Endothelial cell of umbilical vein (primary cell): ENCODE data around the gene FRMD6. TPM values are rescaled to one million over a fixed set of nuclear protein-coding genes. Genes with fewer than 3 reads are reported as not detected.

Experiments
- BruUV-seq: library from RNA; stranded (reverse); fragments of 400-500 nt; replicated peaks from 2 replicates; lab custom pipeline; 2021; lab: Mats Ljungman, UMichigan
- CTCF ChIA-PET: fragments of 300-600, 350-600 bp; sonication (Branson Sonifier 250); formaldehyde crosslinking; loops from one replicate; lab custom pipeline; 2021; ENCODE audit warnings: antibody characterized with exemption, inconsistent platforms; lab: Charles Lee
- POLR2A ChIA-PET: fragments of 300-600, 350-600 bp; sonication (Branson Sonifier 250); formaldehyde crosslinking; loops from one replicate; lab custom pipeline; 2021; ENCODE audit warnings: antibody characterized with exemption, inconsistent platforms; lab: Charles Lee
- DNase-seq: peaks from one replicate; pipeline ENCODE4 v3.0.0-alpha.2; 2011; ENCODE audit warnings: low read depth, low spot score
- FAIRE-seq: peaks from 2 replicates; lab custom pipeline; 2011; peaks lifted over from hg19 to GRCh38; lab: Jason Lieb, UNC
- H2AFZ ChIP-seq: 2 replicates; pipeline ENCODE4 v1.6.0; 2012; ENCODE audit warnings: low read depth, low read length, control low read depth, inconsistent platforms
- H3K27ac ChIP-seq: 2 replicates; pipeline ENCODE4 v1.5.1; 2011; ENCODE audit warnings: low read depth, mild to moderate bottlenecking, control low read depth, low read length, moderate library complexity; ENCODE audit not compliant: insufficient read depth
- H3K27me3 ChIP-seq, 2 experiments: 2 replicates each; pipeline versions ENCODE4 v1.6.0 to v1.6.1; 2011; ENCODE audit warnings: low read length in 2 of 2, mixed read lengths in 1 of 2; ENCODE audit not compliant: control insufficient read depth in 2 of 2, insufficient read depth in 2 of 2
- H3K36me3 ChIP-seq, 2 experiments: 2 replicates in 1 of 2; 3 replicates in 1 of 2; pipeline ENCODE4 v1.5.1; 2011; ENCODE audit warnings: low read length in 2 of 2, mild to moderate bottlenecking in 1 of 2, moderate library complexity in 1 of 2; ENCODE audit not compliant: control insufficient read depth in 2 of 2, insufficient read depth in 2 of 2; ENCODE audit errors: extremely low read depth in 1 of 2
- H3K4me1 ChIP-seq: 3 replicates; pipeline ENCODE4 v1.5.1; 2011; ENCODE audit warnings: mild to moderate bottlenecking, low read length; ENCODE audit not compliant: control insufficient read depth, insufficient read depth; ENCODE audit errors: extremely low read depth
- H3K4me2 ChIP-seq: 2 replicates; pipeline ENCODE4 v1.6.1; 2011; ENCODE audit warnings: low read length, control low read depth, mixed read lengths; ENCODE audit not compliant: insufficient read depth
- H3K4me3 ChIP-seq, 3 experiments: fragments of 200-600 bp in 1 of 3; sonication (generic), shearing (Covaris generic) in 1 of 3; replicated peaks in 1 of 3; 2 replicates each; pipeline ENCODE4 v1.5.1; 2011 to 2016; ENCODE audit warnings: control low read depth in 3 of 3, low read length in 3 of 3, mild to moderate bottlenecking in 2 of 3, inconsistent platforms in 1 of 3, low read depth in 1 of 3, moderate library complexity in 1 of 3; ENCODE audit not compliant: insufficient read depth in 1 of 3
- H3K79me2 ChIP-seq: 2 replicates; pipeline ENCODE4 v1.6.0; 2012; ENCODE audit warnings: low read length, inconsistent platforms; ENCODE audit not compliant: control insufficient read depth, insufficient read depth
- H3K9ac ChIP-seq: replicated peaks from 2 replicates; pipeline ENCODE3; 2011; ENCODE audit warnings: low read length, control low read depth; ENCODE audit not compliant: insufficient read depth; ENCODE audit errors: extremely low read depth
- H3K9me1 ChIP-seq: replicated peaks from 3 replicates; pipeline ENCODE4 v1.6.0; 2011; ENCODE audit warnings: mild to moderate bottlenecking, low read length; ENCODE audit not compliant: control insufficient read depth, insufficient read depth; ENCODE audit errors: extremely low read depth
- H3K9me3 ChIP-seq: replicated peaks from 2 replicates; pipeline ENCODE4 v1.5.1; 2012; ENCODE audit warnings: low read length, inconsistent platforms; ENCODE audit not compliant: control insufficient read depth, insufficient read depth
- H4K20me1 ChIP-seq: replicated peaks from 2 replicates; pipeline ENCODE3; 2011; ENCODE audit warnings: mild to moderate bottlenecking, low read length; ENCODE audit not compliant: control insufficient read depth, insufficient read depth; ENCODE audit errors: extremely low read depth
- CTCF ChIP-seq, 2 donors: IDR thresholded peaks; 1 replicate in 1 of 2; 2 replicates in 1 of 2; pipeline ENCODE4 v1.5.1; 2011; ENCODE audit warnings: low read length in 2 of 2, mild to moderate bottlenecking in 2 of 2, moderate library complexity in 2 of 2, control low read depth in 1 of 2, inconsistent platforms in 1 of 2, low read depth in 1 of 2; ENCODE audit not compliant: insufficient read depth in 1 of 2; ENCODE audit errors: extremely low read depth in 1 of 2
- EZH2 ChIP-seq: IDR thresholded peaks from 2 replicates; pipeline ENCODE4 v1.6.1; 2012; ENCODE audit warnings: borderline replicate concordance, low read depth, mild to moderate bottlenecking, moderate library complexity, low read length, inconsistent platforms; ENCODE audit not compliant: severe bottlenecking
- FOS ChIP-seq: IDR thresholded peaks from 2 replicates; pipeline ENCODE4 v1.6.1; 2011; ENCODE audit warnings: mild to moderate bottlenecking, low read length, moderate library complexity, borderline replicate concordance; ENCODE audit not compliant: insufficient read depth
- GATA2 ChIP-seq: IDR thresholded peaks from 2 replicates; pipeline ENCODE4 v1.7.0; 2011; ENCODE audit warnings: low read depth, mild to moderate bottlenecking, moderate library complexity, mixed read lengths, low read length; ENCODE audit not compliant: insufficient read length, insufficient read depth
- JUN ChIP-seq: IDR thresholded peaks from 2 replicates; pipeline ENCODE4 v1.6.1; 2011; ENCODE audit warnings: borderline replicate concordance, low read depth; ENCODE audit not compliant: insufficient read length, insufficient read depth
- MAX ChIP-seq: IDR thresholded peaks from 2 replicates; pipeline ENCODE4 v1.6.1; 2011; ENCODE audit not compliant: insufficient read depth, insufficient read length
- MYC ChIP-seq: IDR thresholded peaks from one replicate; pipeline ENCODE4 v1.6.1; 2011; ENCODE audit warnings: mild to moderate bottlenecking, low read depth, low read length
- POLR2A ChIP-seq: IDR thresholded peaks from 2 replicates; pipeline ENCODE4 v1.6.1; 2012; ENCODE audit warnings: low read depth, mild to moderate bottlenecking, control low read depth, low read length
- POLR2AphosphoS5 ChIP-seq: IDR thresholded peaks from 2 replicates; pipeline ENCODE4 v1.6.1; 2012; ENCODE audit warnings: low read depth, mild to moderate bottlenecking, control low read depth, low read length, moderate library complexity; ENCODE audit not compliant: insufficient read depth
- dilution Hi-C: fragments of 300-500 bp; cut with MboI; formaldehyde crosslinking; loops from one replicate; pipeline ENCODE4 v1.15.0; 2019; ENCODE audit warnings: low sequenced_read_pairs; ENCODE audit not compliant: extremely low pct_ligation_motif_present
- intact Hi-C: fragments of 100-400 bp; cut with micrococcal nuclease; formaldehyde crosslinking; loops from one replicate; pipeline ENCODE4 v1.10.0; 2022
- polyA plus RNA-seq, 4 experiments: library from polyadenylated mRNA; depleted of rRNA in 3 of 4; stranded (reverse) in 3 of 4; unstranded in 1 of 4; fragments of >200 nt; gene quantifications; 2 replicates each; pipeline versions ENCODE4 v1.2.1 to v1.2.3, GENCODE V29; 2011 to 2012; ENCODE audit warnings: missing spikeins in 1 of 4
- total RNA-seq: library from RNA; stranded (reverse); gene quantifications from 2 replicates; pipeline ENCODE4 v1.2.3, GENCODE V29; 2021

FRMD6 gene
- total and polyA plus RNA-seq, 2 donors (not counting 3 experiments of a cell fraction or from before 2014, with no cell fraction given) = 69.0 to 97.1 TPM

- peaks cover 8% of the 10 kb centered on the region for H4K20me1 ChIP-seq
- intact Hi-C loops = loop anchor here (2.0 kb wide), 1 partner anchor 74 kb away; no protein-coding TSS in a partner anchor
- H3K36me3 ChIP-seq = peaks cover 27 to 47% of the 10 kb centered on the region in 2 experiments
- dilution Hi-C loops = no loop called here
- DNase-seq = peak; percentile 41
- H3K79me2 ChIP-seq = no peaks in the 10 kb centered on the region
- FAIRE-seq = peak; percentile 49
- no peak overlapping the region for H3K4me3 ChIP-seq
- peak overlapping the region; percentile 18 for H3K4me2 ChIP-seq
- H3K9me3 ChIP-seq = no peaks in the 10 kb centered on the region
- no peak overlapping the region for H3K9ac ChIP-seq
- ChIA-PET CTCF (interaction anchor here (1.0 to 1.1 kb wide), 2 partner anchors 74 to 443 kb away, joined by 4 read pairs; no protein-coding TSS in a partner anchor), POLR2A (no interaction called here)
- TF ChIP-seq JUN (peak; percentile 9), FOS (peak; percentile 45), MYC (no peak)
- H3K4me1 ChIP-seq = peaks cover 16% of the 10 kb centered on the region
- H3K27ac ChIP-seq = peak overlapping the region; percentile 35
- H3K9me1 ChIP-seq = no peaks in the 10 kb centered on the region
- BruUV-seq = no TSS peak
- no peak overlapping the region for H2AFZ ChIP-seq
- no peaks in the 10 kb centered on the region for H3K27me3 ChIP-seq
Measured at GRCh38 chr14:51726166-51726899, 74.6 kb downstream of the FRMD6 start.

GRCh38 chr14:51727526-51727925 is 75.8 kb downstream of the FRMD6 start:
- Histone ChIP-seq H2AFZ (no peak overlapping the region), H3K9ac (no peak overlapping the region), H3K4me2 (no peak overlapping the region), H3K79me2 (no peaks in the 10 kb centered on the region), H3K9me1 (no peaks in the 10 kb centered on the region), H3K4me1 (peaks cover 16% of the 10 kb centered on the region), H3K4me3 (no peak overlapping the region), H3K9me3 (no peaks in the 10 kb centered on the region), H3K27me3 (no peaks in the 10 kb centered on the region), H3K36me3 (peaks cover 21 to 38% of the 10 kb centered on the region in 2 experiments), H4K20me1 (peaks cover 8% of the 10 kb centered on the region), H3K27ac (no peak overlapping the region)
- FAIRE-seq = no peak
- DNase-seq = no peak
- TF ChIP-seq MAX (no peak), MYC (no peak), EZH2 (no peak), GATA2 (no peak), JUN (no peak), POLR2A (no peak), POLR2AphosphoS5 (no peak), CTCF (IDR thresholded peaks at IDR 0.05; ENCODE audit: extremely low read depth in 1 of 2, insufficient read depth in 1 of 2, low read depth in 1 of 2, low read length in 2 of 2) (no peak)
- no TSS peak for BruUV-seq
- dilution Hi-C loops (no loop called here), intact Hi-C loops (loop anchor here (2.0 kb wide), 1 partner anchor 75 kb away; no protein-coding TSS in a partner anchor)
- POLR2A ChIA-PET = no interaction called here
- CTCF ChIA-PET = no interaction called here
